ENCODE measurements around the gene FAT1.

Gene FAT1

GRCh38 chr4:186739802-186740434 is 16.3 kb upstream of the FAT1 start:
- in situ Hi-C loops (cut with MboI; ENCODE audit: low sequenced_read_pairs, unreplicated experiment), result no loop called here
- TF ChIP-seq, protein P1, sequence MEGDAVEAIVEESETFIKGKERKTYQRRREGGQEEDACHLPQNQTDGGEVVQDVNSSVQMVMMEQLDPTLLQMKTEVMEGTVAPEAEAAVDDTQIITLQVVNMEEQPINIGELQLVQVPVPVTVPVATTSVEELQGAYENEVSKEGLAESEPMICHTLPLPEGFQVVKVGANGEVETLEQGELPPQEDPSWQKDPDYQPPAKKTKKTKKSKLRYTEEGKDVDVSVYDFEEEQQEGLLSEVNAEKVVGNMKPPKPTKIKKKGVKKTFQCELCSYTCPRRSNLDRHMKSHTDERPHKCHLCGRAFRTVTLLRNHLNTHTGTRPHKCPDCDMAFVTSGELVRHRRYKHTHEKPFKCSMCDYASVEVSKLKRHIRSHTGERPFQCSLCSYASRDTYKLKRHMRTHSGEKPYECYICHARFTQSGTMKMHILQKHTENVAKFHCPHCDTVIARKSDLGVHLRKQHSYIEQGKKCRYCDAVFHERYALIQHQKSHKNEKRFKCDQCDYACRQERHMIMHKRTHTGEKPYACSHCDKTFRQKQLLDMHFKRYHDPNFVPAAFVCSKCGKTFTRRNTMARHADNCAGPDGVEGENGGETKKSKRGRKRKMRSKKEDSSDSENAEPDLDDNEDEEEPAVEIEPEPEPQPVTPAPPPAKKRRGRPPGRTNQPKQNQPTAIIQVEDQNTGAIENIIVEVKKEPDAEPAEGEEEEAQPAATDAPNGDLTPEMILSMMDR (IDR thresholded peaks at IDR 0.05; ENCODE audit: borderline replicate concordance, control extremely low read depth, extremely low read depth, insufficient read depth, missing control alignments), result no peak
- no peak for DNase-seq (ENCODE audit: low spot score)

DNA sequence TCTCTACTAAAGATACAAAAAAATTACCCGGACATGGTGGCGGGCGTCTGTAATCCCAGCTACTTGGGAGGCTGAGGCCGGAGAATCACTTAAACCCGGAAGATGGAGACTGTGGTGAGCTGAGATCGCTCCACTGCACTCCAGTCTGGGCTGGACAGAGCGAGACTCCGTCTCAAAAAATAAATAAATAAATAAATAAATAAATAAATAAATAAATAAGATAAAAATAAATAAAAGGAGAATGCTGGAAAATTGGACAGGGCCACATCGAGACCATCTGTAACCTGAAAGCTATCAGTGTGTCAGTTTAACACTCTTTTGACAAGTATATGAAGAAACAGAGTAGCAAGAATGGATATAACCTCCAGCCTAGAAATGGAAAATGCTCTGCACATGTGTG is 15.7 kb upstream of the FAT1 start:
- TF ChIP-seq, protein P1 (IDR thresholded peaks at IDR 0.05; ENCODE audit: borderline replicate concordance, control extremely low read depth, extremely low read depth, insufficient read depth, missing control alignments), result no peak
- DNase-seq (ENCODE audit: low spot score), result no peak
- in situ Hi-C loops (cut with MboI; ENCODE audit: low sequenced_read_pairs, unreplicated experiment), result no loop called here

GRCh38 chr4:186738421-186738820 is 14.8 kb upstream of the FAT1 start:
- TF ChIP-seq, protein P1 (IDR thresholded peaks at IDR 0.05; ENCODE audit: borderline replicate concordance, control extremely low read depth, extremely low read depth, insufficient read depth, missing control alignments), result no peak
- DNase-seq (ENCODE audit: low spot score), result no peak
- in situ Hi-C loops (cut with MboI; ENCODE audit: low sequenced_read_pairs, unreplicated experiment), result no loop called here

GRCh38 chr4:186737427-186737826 is 13.8 kb upstream of the FAT1 start:
- no peak for DNase-seq (ENCODE audit: low spot score)
- TF ChIP-seq, protein P1 (IDR thresholded peaks at IDR 0.05; ENCODE audit: borderline replicate concordance, control extremely low read depth, extremely low read depth, insufficient read depth, missing control alignments), result no peak
- in situ Hi-C loops (cut with MboI; ENCODE audit: low sequenced_read_pairs, unreplicated experiment), result no loop called here

- DNase-seq (ENCODE audit: low spot score), result no peak
- TF ChIP-seq, protein P1 (IDR thresholded peaks at IDR 0.05; ENCODE audit: borderline replicate concordance, control extremely low read depth, extremely low read depth, insufficient read depth, missing control alignments), result no peak
- in situ Hi-C loops (cut with MboI; ENCODE audit: low sequenced_read_pairs, unreplicated experiment), result no loop called here
Measured at GRCh38 chr4:186736466-186736865, 12.8 kb upstream of the FAT1 start.

DNA sequence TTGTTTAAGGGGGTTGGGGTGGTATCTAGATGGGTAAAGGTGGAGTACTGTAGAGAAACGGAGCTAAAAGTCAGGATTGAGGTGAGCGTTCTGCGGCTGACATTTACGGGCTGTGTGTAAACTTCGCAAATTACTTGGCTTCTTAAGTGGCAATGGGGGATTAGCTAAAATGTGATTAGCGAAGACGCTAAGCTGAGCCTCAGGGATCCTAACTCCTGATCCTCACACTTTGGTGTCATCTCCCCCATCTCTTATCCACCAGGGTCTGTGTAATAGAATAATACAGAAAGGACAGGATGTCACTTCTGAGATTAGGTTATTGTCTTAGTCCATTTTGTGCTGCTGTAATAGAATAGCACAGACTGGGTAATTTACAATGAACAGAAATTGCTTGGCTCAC is 10.6 kb upstream of the FAT1 start:
- TF ChIP-seq, protein P1 (IDR thresholded peaks at IDR 0.05; ENCODE audit: borderline replicate concordance, control extremely low read depth, extremely low read depth, insufficient read depth, missing control alignments), result no peak
- in situ Hi-C loops (cut with MboI; ENCODE audit: low sequenced_read_pairs, unreplicated experiment), result no loop called here
- DNase-seq (ENCODE audit: low spot score), result no peak

Measured in GM13976 (cell line).